Naive thymus-derived CD8-positive, alpha-beta T cell (primary cell): Measurements from ENCODE around the gene LRP2. TPM values are rescaled to one million over a fixed set of nuclear protein-coding genes. Genes with fewer than 3 reads are reported as not detected.

Source experiments
- ATAC-seq, 2 donors: fragments of 150-1000 bp; cut with Tn5 transposase in 1 of 2; sonication (Bioruptor Pico), chemical (Tn5 transposase) in 1 of 2; 1 replicate in 1 of 2; 2 replicates in 1 of 2; pipeline ENCODE4 v1.10.0; 2021; ENCODE audit warnings: mild to moderate bottlenecking in 2 of 2, moderate library complexity in 2 of 2
- POLR2A ChIA-PET: fragments of 350-600 bp; sonication (Branson Sonifier 250); formaldehyde crosslinking; loops from one replicate; lab custom pipeline; 2021; ENCODE audit warnings: antibody characterized with exemption; lab: Charles Lee
- DNase-seq, 10 donors: peaks; one replicate each; pipeline versions ENCODE4 v3.0.0 to v3.0.0-alpha.2; 2020 to 2022
- H3K27ac Mint-ChIP-seq, 10 donors: one replicate each; pipeline ENCODE4 v1.8.0; 2020 to 2022; ENCODE audit warnings: mild to moderate bottlenecking in 10 of 10, mixed read lengths in 10 of 10, moderate library complexity in 4 of 10, inconsistent platforms in 1 of 10
- H3K27me3 Mint-ChIP-seq, 5 donors: one replicate each; pipeline ENCODE4 v1.8.0; 2021 to 2022; ENCODE audit warnings: mixed read lengths in 5 of 5
- H3K36me3 Mint-ChIP-seq, 3 donors: one replicate each; pipeline ENCODE4 v1.8.0; 2020 to 2022; ENCODE audit warnings: mixed read lengths in 3 of 3, mild to moderate bottlenecking in 2 of 3, inconsistent platforms in 1 of 3
- H3K4me1 Mint-ChIP-seq, 4 donors: one replicate each; pipeline ENCODE4 v1.8.0; 2021 to 2022; ENCODE audit warnings: mixed read lengths in 4 of 4
- H3K4me3 Mint-ChIP-seq, 10 donors: one replicate each; pipeline ENCODE4 v1.8.0; 2020 to 2022; ENCODE audit warnings: mild to moderate bottlenecking in 10 of 10, mixed read lengths in 10 of 10, moderate library complexity in 6 of 10, inconsistent platforms in 1 of 10
- H3K9me3 Mint-ChIP-seq, 9 donors: one replicate each; pipeline ENCODE4 v1.8.0; 2020 to 2022; ENCODE audit warnings: mixed read lengths in 9 of 9, mild to moderate bottlenecking in 3 of 9, inconsistent platforms in 1 of 9, moderate library complexity in 1 of 9
- polyA plus RNA-seq, 3 donors: library from polyadenylated mRNA; unstranded; fragments of 300-500 nt; fragmentation: Illumina TruSeq; gene quantifications; one replicate each; pipeline ENCODE4 v1.2.3, GENCODE V29; 2021
- total RNA-seq, 8 experiments: library from RNA in 2 of 8; stranded (reverse) in 2 of 8; gene quantifications; one replicate each; pipeline ENCODE4 v1.2.3 and lab custom pipeline; 2021 to 2026

Gene LRP2
- total and polyA plus RNA-seq, 5 experiments from 2014 or later: not detected

DNA sequence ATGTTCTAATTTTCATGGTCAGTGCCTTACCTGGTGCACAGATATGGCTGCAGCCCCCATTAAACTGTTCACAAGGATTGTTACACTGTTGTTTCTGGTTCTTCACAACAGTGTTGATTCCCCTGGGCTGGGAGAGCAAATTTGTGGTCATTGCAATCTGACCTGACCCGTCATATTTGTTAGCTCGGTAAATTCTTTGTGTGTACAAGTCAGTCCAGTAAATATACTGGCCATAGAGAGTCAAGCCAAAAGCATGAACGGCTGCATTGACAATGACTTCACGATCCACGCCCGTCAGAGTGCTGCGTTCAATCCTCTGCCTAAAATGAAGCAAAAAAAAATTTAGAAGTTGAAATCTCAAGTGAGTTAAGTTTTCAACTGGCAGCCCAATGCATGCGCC lies 158.4 kb downstream of the LRP2 start:
- DNase-seq (no peak), ATAC-seq (no peak)
- Mint-ChIP-seq H3K9me3 (no peaks in the 10 kb centered on the region), H3K36me3 (no peaks in the 10 kb centered on the region), H3K27ac (no peak overlapping the region), H3K27me3 (peaks cover 4 to 18% (median 7%) of the 10 kb centered on the region in 5 donors), H3K4me3 (no peak overlapping the region), H3K4me1 (no peaks in the 10 kb centered on the region)
- POLR2A ChIA-PET: no interaction called here

DNA sequence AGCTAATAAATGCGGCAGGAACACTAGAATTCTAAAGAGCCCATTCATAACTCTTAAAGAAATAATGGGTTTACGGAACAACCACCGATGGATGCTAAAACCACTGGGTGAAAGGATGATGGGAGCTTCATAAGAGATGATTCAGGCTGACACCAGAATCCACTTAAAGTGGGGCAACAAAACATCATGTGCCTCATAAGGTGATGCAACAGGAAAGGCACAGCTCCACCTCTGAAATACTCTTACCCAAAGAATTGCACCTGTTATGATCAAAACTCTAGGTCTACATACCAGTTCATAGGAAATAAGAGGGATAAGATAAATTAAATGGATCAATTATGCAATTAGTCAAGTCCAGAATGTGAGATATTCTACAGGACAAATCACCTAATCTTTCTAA lies 161.6 kb downstream of the LRP2 start:
- no peaks in the 10 kb centered on the region for H3K4me1 Mint-ChIP-seq
- no peak for DNase-seq
- no peak overlapping the region for H3K4me3 Mint-ChIP-seq
- H3K36me3 Mint-ChIP-seq: no peaks in the 10 kb centered on the region
- ATAC-seq: no peak
- POLR2A ChIA-PET: no interaction called here
- no peak overlapping the region for H3K27ac Mint-ChIP-seq
- no peaks in the 10 kb centered on the region for H3K9me3 Mint-ChIP-seq
- peaks cover 4 to 18% (median 6%) of the 10 kb centered on the region in 5 donors for H3K27me3 Mint-ChIP-seq

DNA sequence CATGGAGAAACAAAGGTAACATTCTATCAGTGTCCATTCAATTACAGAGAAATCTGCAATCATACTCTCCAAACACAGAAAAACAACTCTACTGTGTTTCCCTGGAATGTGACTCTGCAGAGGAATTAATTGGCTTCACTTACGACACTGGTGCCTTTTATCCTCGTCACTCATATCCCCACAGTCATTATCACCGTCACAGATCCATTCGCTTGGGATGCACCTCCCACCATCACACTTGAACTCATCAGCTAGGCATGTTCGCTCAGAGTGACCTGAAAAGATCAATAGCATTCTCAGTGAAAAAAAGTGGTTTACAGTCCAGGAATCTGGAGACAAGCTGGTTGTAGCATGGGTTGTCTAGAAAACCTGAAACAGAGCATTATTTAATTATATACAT lies 168.7 kb downstream of the LRP2 start:
- DNase-seq (no peak), ATAC-seq (no peak)
- Mint-ChIP-seq H3K4me1 (no peaks in the 10 kb centered on the region), H3K27ac (no peak overlapping the region), H3K36me3 (no peaks in the 10 kb centered on the region), H3K9me3 (no peaks in the 10 kb centered on the region), H3K27me3 (peaks cover 0 to 9% (median 0%) of the 10 kb centered on the region in 5 donors), H3K4me3 (no peak overlapping the region)
- POLR2A ChIA-PET: no interaction called here

DNA sequence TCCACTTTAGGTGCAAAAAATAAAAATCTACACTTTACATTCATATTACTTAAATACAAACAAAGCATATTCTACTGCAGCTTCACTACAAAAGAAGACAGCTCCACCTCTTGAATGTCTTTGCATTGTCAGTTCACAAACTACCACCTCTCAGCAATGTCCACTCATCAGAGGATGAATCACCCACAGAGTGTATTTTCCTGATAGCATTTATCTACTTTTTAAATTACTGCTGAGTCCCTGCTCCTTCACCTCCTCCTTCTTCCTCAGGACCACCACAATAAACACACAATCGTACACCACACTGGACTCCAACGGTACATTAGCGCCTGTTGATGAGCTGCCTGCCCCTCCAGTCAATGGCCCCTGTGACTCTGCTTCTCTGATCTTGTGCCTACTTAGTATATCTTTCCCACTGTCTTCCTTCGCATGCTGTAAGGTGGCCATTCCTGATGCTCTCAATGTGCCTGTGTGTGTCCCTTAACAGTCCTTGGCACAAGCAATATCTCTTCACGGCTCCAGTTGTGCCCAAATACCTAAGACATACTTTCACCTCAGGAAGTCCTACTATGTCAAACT lies 172.0 kb downstream of the LRP2 start:
- ATAC-seq: no peak
- POLR2A ChIA-PET: no interaction called here
- no peaks in the 10 kb centered on the region for H3K36me3 Mint-ChIP-seq
- no peaks in the 10 kb centered on the region for H3K9me3 Mint-ChIP-seq
- no peak overlapping the region for H3K27ac Mint-ChIP-seq
- peaks cover 0 to 9% (median 4%) of the 10 kb centered on the region in 5 donors for H3K27me3 Mint-ChIP-seq
- no peak for DNase-seq
- H3K4me1 Mint-ChIP-seq: no peaks in the 10 kb centered on the region
- H3K4me3 Mint-ChIP-seq: no peak overlapping the region

DNA sequence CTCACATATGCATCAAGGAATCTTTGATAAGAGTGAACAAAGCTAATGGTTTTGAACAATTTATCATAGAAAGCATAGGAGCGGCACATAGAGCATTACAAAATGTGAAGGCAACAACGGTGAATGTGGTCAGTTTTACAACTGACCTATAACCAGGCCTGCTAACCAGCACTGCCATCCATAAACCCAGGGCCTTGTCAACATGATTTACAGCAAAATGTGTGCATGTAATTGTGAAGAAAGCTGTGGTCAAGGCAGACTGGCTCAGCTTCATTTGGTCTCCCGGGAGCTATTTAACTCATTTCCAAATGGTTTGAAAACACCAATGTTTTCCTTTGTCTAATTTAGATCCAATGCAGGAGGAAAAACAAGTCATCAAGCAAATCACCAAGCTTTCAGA lies 173.2 kb downstream of the LRP2 start:
- ATAC-seq (no peak), DNase-seq (no peak)
- Mint-ChIP-seq H3K36me3 (no peaks in the 10 kb centered on the region), H3K4me3 (no peak overlapping the region), H3K27ac (no peak overlapping the region), H3K4me1 (no peaks in the 10 kb centered on the region), H3K27me3 (peaks cover 1 to 9% (median 4%) of the 10 kb centered on the region in 5 donors), H3K9me3 (no peaks in the 10 kb centered on the region)
- POLR2A ChIA-PET: no interaction called here

DNA sequence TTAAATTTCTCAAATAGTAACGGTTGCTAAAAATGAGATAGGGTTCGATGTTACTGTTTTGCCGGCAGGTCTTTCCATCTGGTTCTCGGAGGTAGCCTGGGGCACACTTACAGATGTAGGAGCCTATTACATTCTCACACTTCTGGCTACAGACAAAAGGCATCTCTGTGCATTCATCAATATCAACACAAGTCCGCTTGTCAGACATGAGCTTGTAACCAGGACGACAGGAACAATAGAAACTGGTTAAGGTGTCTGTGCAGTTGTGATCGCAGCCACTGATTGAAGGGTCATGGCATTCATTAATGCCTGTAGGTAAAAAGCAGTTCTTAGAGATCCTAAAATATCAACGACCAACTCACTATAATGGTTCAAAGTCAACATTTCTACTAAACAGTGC lies 176.6 kb downstream of the LRP2 start:
- H3K27me3 Mint-ChIP-seq: peaks cover 4 to 20% (median 5%) of the 10 kb centered on the region in 5 donors
- no peaks in the 10 kb centered on the region for H3K4me1 Mint-ChIP-seq
- H3K4me3 Mint-ChIP-seq: no peak overlapping the region
- POLR2A ChIA-PET: no interaction called here
- DNase-seq: no peak
- ATAC-seq: no peak
- no peaks in the 10 kb centered on the region for H3K9me3 Mint-ChIP-seq
- no peak overlapping the region for H3K27ac Mint-ChIP-seq
- no peaks in the 10 kb centered on the region for H3K36me3 Mint-ChIP-seq

DNA sequence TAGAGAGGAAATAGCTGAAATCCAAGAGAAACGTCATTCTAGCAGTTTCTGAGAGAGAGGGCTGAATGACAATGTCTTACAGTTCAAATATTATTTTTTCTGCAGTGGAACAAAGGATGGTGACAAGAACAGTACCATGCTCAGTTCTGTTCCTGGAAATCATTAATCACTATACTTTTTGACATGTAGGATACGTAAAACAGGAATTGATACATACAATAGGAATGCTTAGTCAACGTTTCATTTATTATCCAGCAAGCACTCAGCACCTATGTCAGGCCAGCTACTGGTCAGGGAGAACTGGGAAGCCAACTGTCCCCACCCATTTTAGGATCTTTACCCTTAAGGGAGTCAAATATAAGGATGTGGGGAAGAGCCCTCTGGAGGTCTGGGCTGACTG lies 178.3 kb downstream of the LRP2 start:
- Mint-ChIP-seq H3K36me3 (no peaks in the 10 kb centered on the region), H3K27ac (no peak overlapping the region), H3K4me3 (no peak overlapping the region), H3K9me3 (no peaks in the 10 kb centered on the region), H3K27me3 (peaks cover 5 to 20% (median 6%) of the 10 kb centered on the region in 5 donors), H3K4me1 (no peaks in the 10 kb centered on the region)
- POLR2A ChIA-PET: no interaction called here
- no peak for ATAC-seq
- no peak for DNase-seq

DNA sequence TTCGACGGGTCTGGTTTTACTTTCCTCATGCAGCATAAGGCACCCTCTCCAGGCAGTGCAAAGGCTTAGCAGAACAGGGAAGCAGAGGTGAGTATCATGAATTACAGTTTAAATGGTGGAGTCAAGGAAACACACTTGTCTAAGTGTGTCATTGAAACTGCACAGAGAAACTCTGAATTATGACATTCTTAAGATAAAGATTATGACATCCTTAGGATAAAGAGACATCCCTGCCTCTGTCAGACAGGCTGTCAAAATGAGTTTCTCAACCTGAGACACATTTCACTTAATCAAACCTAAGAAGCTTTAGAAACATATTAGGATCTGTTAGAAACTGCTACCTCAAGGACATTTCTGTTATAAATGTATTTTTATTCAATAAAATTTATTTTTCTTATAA lies 179.8 kb downstream of the LRP2 start:
- POLR2A ChIA-PET: no interaction called here
- DNase-seq: no peak
- ATAC-seq: no peak
- no peaks in the 10 kb centered on the region for H3K4me1 Mint-ChIP-seq
- no peaks in the 10 kb centered on the region for H3K36me3 Mint-ChIP-seq
- no peak overlapping the region for H3K4me3 Mint-ChIP-seq
- peaks cover 5 to 20% (median 9%) of the 10 kb centered on the region in 5 donors for H3K27me3 Mint-ChIP-seq
- H3K27ac Mint-ChIP-seq: no peak overlapping the region
- H3K9me3 Mint-ChIP-seq: no peaks in the 10 kb centered on the region

DNA sequence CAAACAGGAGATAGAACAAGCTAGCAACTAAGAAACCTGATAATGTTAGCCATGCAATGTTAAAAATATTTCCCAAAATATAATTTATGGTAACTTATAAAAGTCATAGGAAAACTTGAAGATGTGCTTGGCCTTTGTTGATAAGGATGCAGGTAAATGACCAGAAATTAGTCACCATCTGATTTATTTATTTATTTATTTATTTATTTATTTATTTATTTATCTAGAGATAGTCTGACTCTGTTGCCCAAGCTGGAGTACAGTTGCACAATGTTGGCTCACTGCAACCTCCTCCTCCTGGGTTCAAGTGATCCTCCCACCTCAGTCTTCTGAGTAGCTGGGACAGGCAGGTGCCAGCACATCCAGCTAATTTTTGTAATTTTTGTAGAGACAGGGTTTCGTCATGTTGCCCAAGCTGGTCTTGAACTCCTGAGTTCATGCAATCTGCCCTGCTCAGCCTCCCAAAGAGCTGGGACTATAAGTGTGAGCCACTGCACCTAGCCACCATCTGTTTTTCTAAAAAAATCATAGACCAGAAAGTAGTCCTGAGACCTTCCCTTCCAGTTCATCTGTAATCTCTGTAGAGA lies 183.4 kb downstream of the LRP2 start:
- DNase-seq (no peak), ATAC-seq (no peak)
- no peak overlapping the region for H3K27ac Mint-ChIP-seq
- H3K9me3 Mint-ChIP-seq: no peaks in the 10 kb centered on the region
- H3K4me1 Mint-ChIP-seq: no peaks in the 10 kb centered on the region
- POLR2A ChIA-PET: no interaction called here
- H3K36me3 Mint-ChIP-seq: no peaks in the 10 kb centered on the region
- H3K27me3 Mint-ChIP-seq: peaks cover 7 to 27% (median 14%) of the 10 kb centered on the region in 5 donors
- H3K4me3 Mint-ChIP-seq: no peak overlapping the region

DNA sequence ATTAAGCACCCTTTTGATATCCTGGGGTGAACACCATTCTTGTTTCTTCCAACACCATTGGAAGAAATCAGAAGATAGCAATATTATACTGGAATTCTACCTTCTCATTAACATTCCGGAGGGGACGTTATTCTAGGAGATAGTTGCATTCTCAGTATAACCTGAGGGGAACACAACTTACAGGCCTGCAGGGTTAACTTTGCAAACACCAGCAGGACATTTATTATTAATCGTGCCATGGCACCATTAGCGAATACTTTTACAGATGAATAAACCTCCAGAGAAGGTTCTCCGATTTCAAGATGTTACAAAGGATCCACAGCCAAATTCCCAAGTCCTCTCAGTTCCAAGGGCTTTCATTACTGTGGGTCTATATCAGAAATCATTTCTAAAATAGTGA lies 184.0 kb downstream of the LRP2 start:
- no peak overlapping the region for H3K4me3 Mint-ChIP-seq
- H3K9me3 Mint-ChIP-seq: no peaks in the 10 kb centered on the region
- DNase-seq: no peak
- ATAC-seq: no peak
- peaks cover 7 to 27% (median 16%) of the 10 kb centered on the region in 5 donors for H3K27me3 Mint-ChIP-seq
- no peak overlapping the region for H3K27ac Mint-ChIP-seq
- no peaks in the 10 kb centered on the region for H3K4me1 Mint-ChIP-seq
- POLR2A ChIA-PET: no interaction called here
- no peaks in the 10 kb centered on the region for H3K36me3 Mint-ChIP-seq

DNA sequence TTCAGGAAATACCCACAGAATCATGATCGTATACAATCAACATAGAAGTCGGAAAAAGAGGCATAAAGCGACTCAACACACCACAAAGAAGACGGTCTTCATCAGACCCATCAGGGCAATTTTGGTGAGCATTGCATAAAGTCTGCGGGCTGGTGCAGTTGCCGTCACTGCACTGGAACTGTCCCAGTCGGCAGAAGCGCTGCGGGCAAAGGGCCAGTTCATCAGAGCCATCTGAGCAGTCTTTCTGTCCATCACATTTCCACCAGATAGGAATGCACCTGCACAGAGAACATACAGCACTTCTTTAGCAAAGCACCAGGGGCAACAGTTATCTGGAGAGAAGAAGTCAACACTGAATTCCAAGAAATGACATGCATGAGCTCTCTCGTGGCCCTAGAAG lies 187.2 kb downstream of the LRP2 start:
- Mint-ChIP-seq H3K4me1 (no peaks in the 10 kb centered on the region), H3K4me3 (no peak overlapping the region), H3K27me3 (peaks cover 7 to 22% (median 10%) of the 10 kb centered on the region in 5 donors), H3K27ac (no peak overlapping the region), H3K36me3 (no peaks in the 10 kb centered on the region), H3K9me3 (no peaks in the 10 kb centered on the region)
- POLR2A ChIA-PET: no interaction called here
- DNase-seq: no peak
- ATAC-seq: no peak

DNA sequence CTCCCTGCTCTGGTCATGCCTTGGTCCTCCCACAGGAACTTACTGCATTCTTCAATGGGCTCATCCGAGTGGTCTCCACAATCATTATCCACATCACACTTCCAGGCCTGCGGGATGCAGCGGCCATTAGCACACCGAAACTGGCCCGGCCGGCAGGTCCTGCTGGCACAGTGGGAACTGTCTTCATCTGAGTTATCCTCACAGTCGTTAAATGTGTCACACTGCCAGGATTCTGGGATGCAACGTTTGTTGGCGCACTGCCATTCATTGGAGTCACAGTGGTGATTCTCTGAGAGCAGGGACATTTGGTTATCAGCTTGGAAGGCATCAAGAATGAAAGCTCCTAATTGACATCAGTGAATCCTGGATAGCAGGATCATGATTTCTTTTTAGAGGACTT lies 188.5 kb downstream of the LRP2 start:
- no peak overlapping the region for H3K4me3 Mint-ChIP-seq
- POLR2A ChIA-PET: no interaction called here
- H3K27ac Mint-ChIP-seq: no peak overlapping the region
- H3K36me3 Mint-ChIP-seq: no peaks in the 10 kb centered on the region
- no peak for DNase-seq
- peaks cover 7 to 26% (median 11%) of the 10 kb centered on the region in 5 donors for H3K27me3 Mint-ChIP-seq
- H3K9me3 Mint-ChIP-seq: no peaks in the 10 kb centered on the region
- H3K4me1 Mint-ChIP-seq: no peaks in the 10 kb centered on the region
- no peak for ATAC-seq

DNA sequence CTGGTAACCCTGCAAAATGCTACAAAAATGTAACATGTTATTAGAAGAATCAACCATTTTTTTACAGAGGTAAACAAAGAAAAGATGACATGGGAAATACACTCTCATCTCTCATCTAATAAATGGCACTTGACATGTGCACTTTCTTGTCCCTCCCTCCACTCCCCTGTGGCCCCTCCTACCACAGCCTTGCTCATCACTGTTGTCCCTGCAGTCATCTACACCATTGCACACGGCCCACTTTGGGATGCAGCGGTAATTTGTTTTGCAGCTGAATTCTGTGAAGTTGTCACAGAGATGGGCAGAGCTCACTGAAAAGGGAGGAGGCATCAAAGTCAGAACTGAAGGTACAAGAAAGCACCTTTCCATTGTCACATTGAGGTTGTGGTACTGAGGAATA lies 189.4 kb downstream of the LRP2 start:
- DNase-seq: no peak
- Mint-ChIP-seq H3K27ac (no peak overlapping the region), H3K36me3 (no peaks in the 10 kb centered on the region), H3K4me3 (no peak overlapping the region), H3K9me3 (no peaks in the 10 kb centered on the region), H3K27me3 (peaks cover 9 to 36% (median 14%) of the 10 kb centered on the region in 5 donors), H3K4me1 (no peaks in the 10 kb centered on the region)
- POLR2A ChIA-PET: no interaction called here
- no peak for ATAC-seq

DNA sequence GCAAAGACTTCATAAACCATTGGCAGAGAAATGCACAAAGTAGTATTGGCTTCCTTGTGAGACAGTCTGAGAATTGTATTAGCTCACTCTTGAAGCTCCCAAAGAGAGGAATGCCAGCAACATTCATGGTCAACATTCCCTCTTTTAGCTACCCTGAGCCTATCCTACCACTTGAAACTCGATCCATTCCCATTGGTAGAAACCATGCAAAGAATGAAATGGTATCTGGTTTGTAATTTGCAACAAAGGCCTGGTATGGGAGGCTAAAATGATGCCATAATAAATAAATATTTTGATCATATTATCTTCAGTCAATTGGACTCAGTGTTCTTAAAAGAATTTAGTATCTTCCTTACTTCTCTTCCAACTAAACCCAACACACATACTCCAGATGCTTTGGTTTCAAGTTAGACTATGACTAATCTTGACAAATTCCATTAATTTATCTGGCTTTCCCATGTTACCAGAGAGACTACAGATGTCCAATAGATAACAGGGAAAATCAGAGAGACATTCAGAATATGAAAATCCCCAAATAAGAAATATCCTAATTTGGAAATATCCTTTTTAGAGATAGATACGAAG lies 190.1 kb downstream of the LRP2 start:
- no peaks in the 10 kb centered on the region for H3K4me1 Mint-ChIP-seq
- peaks cover 4 to 36% (median 12%) of the 10 kb centered on the region in 5 donors for H3K27me3 Mint-ChIP-seq
- POLR2A ChIA-PET: no interaction called here
- no peak overlapping the region for H3K27ac Mint-ChIP-seq
- H3K9me3 Mint-ChIP-seq: no peaks in the 10 kb centered on the region
- DNase-seq (no peak), ATAC-seq (no peak)
- H3K36me3 Mint-ChIP-seq: no peaks in the 10 kb centered on the region
- no peak overlapping the region for H3K4me3 Mint-ChIP-seq
